Mesenchymal stem cell (in vitro differentiated cells and primary cell): Measurements from ENCODE around the gene TCTN2.

ENCODE experiments used
- DNase-seq: peaks from one replicate; pipeline ENCODE4 v3.0.0-alpha.2; 2013
- H2AFZ ChIP-seq: one replicate; pipeline ENCODE4 v1.6.1; 2013; ENCODE audit warnings: low read depth, mild to moderate bottlenecking, control low read depth, inconsistent platforms, low read length, moderate library complexity
- H2AK5ac ChIP-seq: 2 replicates; pipeline ENCODE4 v1.6.1; 2013; ENCODE audit warnings: low read length, moderate library complexity, mild to moderate bottlenecking, inconsistent platforms; ENCODE audit not compliant: severe bottlenecking
- H2BK120ac ChIP-seq: one replicate; pipeline ENCODE4 v1.6.1; 2013; ENCODE audit warnings: low read depth, mild to moderate bottlenecking, inconsistent platforms, low read length, moderate library complexity
- H2BK12ac ChIP-seq, 2 experiments: one replicate each; pipeline ENCODE4 v1.6.1; 2013; ENCODE audit warnings: inconsistent platforms in 2 of 2, low read length in 2 of 2, mild to moderate bottlenecking in 2 of 2, moderate library complexity in 2 of 2, control low read depth in 1 of 2
- H2BK15ac ChIP-seq: one replicate; pipeline ENCODE4 v1.6.1; 2013; ENCODE audit warnings: mild to moderate bottlenecking, low read depth, inconsistent platforms; ENCODE audit not compliant: poor library complexity, severe bottlenecking
- H2BK5ac ChIP-seq: 2 replicates; pipeline ENCODE4 v1.6.1; 2013; ENCODE audit warnings: low read depth, mild to moderate bottlenecking, low read length, control low read depth, inconsistent platforms; ENCODE audit not compliant: poor library complexity, severe bottlenecking
- H3K14ac ChIP-seq, 2 experiments: one replicate each; pipeline ENCODE4 v1.6.1; 2013; ENCODE audit warnings: inconsistent platforms in 2 of 2, low read length in 2 of 2, control low read depth in 1 of 2, mild to moderate bottlenecking in 1 of 2, moderate library complexity in 1 of 2
- H3K18ac ChIP-seq, 2 experiments: one replicate each; pipeline ENCODE4 v1.6.1; 2013; ENCODE audit warnings: inconsistent platforms in 2 of 2, low read length in 2 of 2, control low read depth in 1 of 2, low read depth in 1 of 2, mild to moderate bottlenecking in 1 of 2
- H3K23ac ChIP-seq, 2 experiments: one replicate each; pipeline ENCODE4 v1.6.1; 2013; ENCODE audit warnings: inconsistent platforms in 2 of 2, low read length in 2 of 2, mild to moderate bottlenecking in 2 of 2, moderate library complexity in 2 of 2, control low read depth in 1 of 2
- H3K27ac ChIP-seq: 2 replicates; pipeline ENCODE4 v1.5.1; 2013; ENCODE audit warnings: mild to moderate bottlenecking, moderate library complexity, low read length, control low read depth, inconsistent platforms; ENCODE audit not compliant: poor library complexity, severe bottlenecking
- H3K27me3 ChIP-seq, 2 experiments: 2 replicates each; pipeline versions ENCODE4 v1.6.1 to v1.7.0; 2013; ENCODE audit warnings: low read length in 2 of 2, mild to moderate bottlenecking in 2 of 2, moderate library complexity in 2 of 2, control low read depth in 1 of 2, inconsistent platforms in 1 of 2; ENCODE audit not compliant: control insufficient read depth in 1 of 2, insufficient read depth in 1 of 2
- H3K36me3 ChIP-seq, 2 experiments: 2 replicates each; pipeline versions ENCODE4 v1.6.1 to v1.7.0; 2013; ENCODE audit warnings: low read length in 2 of 2, control low read depth in 1 of 2, inconsistent platforms in 1 of 2, low read depth in 1 of 2, mild to moderate bottlenecking in 1 of 2; ENCODE audit not compliant: insufficient read depth in 2 of 2, control insufficient read depth in 1 of 2
- H3K4ac ChIP-seq, 2 experiments: one replicate each; pipeline ENCODE4 v1.6.1; 2013; ENCODE audit warnings: inconsistent platforms in 2 of 2, low read length in 2 of 2, mild to moderate bottlenecking in 2 of 2, moderate library complexity in 2 of 2, control low read depth in 1 of 2, low read depth in 1 of 2
- H3K4me1 ChIP-seq: 2 replicates; pipeline ENCODE4 v1.6.1; 2013; ENCODE audit warnings: low read depth, low read length, control low read depth; ENCODE audit not compliant: control insufficient read depth, insufficient read depth
- H3K4me2 ChIP-seq: 2 replicates; pipeline ENCODE4 v1.6.1; 2013; ENCODE audit warnings: low read length, mild to moderate bottlenecking, inconsistent platforms; ENCODE audit not compliant: poor library complexity, severe bottlenecking
- H3K4me3 ChIP-seq, 2 experiments: 2 replicates each; pipeline versions ENCODE4 v1.5.1 to v1.7.0; 2013; ENCODE audit warnings: low read length in 2 of 2, mild to moderate bottlenecking in 2 of 2, control low read depth in 1 of 2, low read depth in 1 of 2; ENCODE audit not compliant: insufficient read depth in 1 of 2
- H3K79me1 ChIP-seq: replicated peaks from 2 replicates; pipeline ENCODE4 v1.6.1; 2013; ENCODE audit warnings: mild to moderate bottlenecking, control low read depth, low read length, inconsistent platforms; ENCODE audit not compliant: poor library complexity, severe bottlenecking
- H3K9ac ChIP-seq: 2 replicates; pipeline ENCODE4 v1.7.0; 2013; ENCODE audit warnings: mild to moderate bottlenecking, low read length, moderate library complexity
- H3K9me3 ChIP-seq: 2 replicates; pipeline ENCODE4 v1.7.0; 2013; ENCODE audit warnings: mild to moderate bottlenecking, low read length; ENCODE audit not compliant: control insufficient read depth
- H4K8ac ChIP-seq: one replicate; pipeline ENCODE4 v1.6.1; 2013; ENCODE audit warnings: inconsistent platforms, mild to moderate bottlenecking, low read length, moderate library complexity
- H4K91ac ChIP-seq: one replicate; pipeline ENCODE4 v1.6.1; 2013; ENCODE audit warnings: mild to moderate bottlenecking, low read length, inconsistent platforms
- WGBS: methylation state at CpG from one replicate; pipeline ENCODE4 v1.1.7; 2013; ENCODE audit warnings: mixed read lengths; 5-methylcytosine and 5-hydroxymethylcytosine counted together

Gene TCTN2

GRCh38 chr12:123713398-123713797 lies 42.5 kb downstream of the TCTN2 start:
- Histone ChIP-seq H3K4me2 (peak overlapping the region; percentile 81), H3K23ac (no peak overlapping the region), H2BK120ac (no peak overlapping the region), H3K9ac (peak overlapping the region; percentile 87), H3K4me3 (peak overlapping the region in 1 of 2 experiments; percentile 90), H4K8ac (no peak overlapping the region), H2AK5ac (no peak overlapping the region), H3K4ac (no peak overlapping the region), H3K27me3 (no peaks in the 10 kb centered on the region), H2BK5ac (no peak overlapping the region), H4K91ac (no peak overlapping the region), H3K36me3 (peaks cover 0 to 2% of the 10 kb centered on the region in 2 experiments), H3K14ac (no peak overlapping the region), H3K9me3 (no peaks in the 10 kb centered on the region), H3K4me1 (peaks cover 12% of the 10 kb centered on the region), H2BK12ac (no peak overlapping the region), H3K79me1 (peaks cover 23% of the 10 kb centered on the region), H3K27ac (no peak overlapping the region), H3K18ac (no peak overlapping the region), H2BK15ac (no peak overlapping the region), H2AFZ (no peak overlapping the region)
- WGBS, result 48% methylated on average over 6 of the region's 6 CpGs
- DNase-seq, result peak; percentile 27

- H3K4me1 ChIP-seq, result peaks cover 12% of the 10 kb centered on the region
- no peak overlapping the region for H2BK120ac ChIP-seq
- no peak overlapping the region for H2BK5ac ChIP-seq
- peak overlapping the region in 1 of 2 experiments; percentile 90 for H3K4me3 ChIP-seq
- no peak overlapping the region for H4K91ac ChIP-seq
- no peak overlapping the region for H3K4me2 ChIP-seq
- peaks cover 0 to 3% of the 10 kb centered on the region in 2 experiments for H3K36me3 ChIP-seq
- peak overlapping the region; percentile 87 for H3K9ac ChIP-seq
- H2BK12ac ChIP-seq, result no peak overlapping the region
- no peak overlapping the region for H2AFZ ChIP-seq
- no peak overlapping the region for H3K27ac ChIP-seq
- peaks cover 24% of the 10 kb centered on the region for H3K79me1 ChIP-seq
- no peak overlapping the region for H3K18ac ChIP-seq
- no peaks in the 10 kb centered on the region for H3K27me3 ChIP-seq
- H3K23ac ChIP-seq, result no peak overlapping the region
- H3K9me3 ChIP-seq, result no peaks in the 10 kb centered on the region
- no peak overlapping the region for H2BK15ac ChIP-seq
- no peak overlapping the region for H4K8ac ChIP-seq
- no peak for DNase-seq
- H2AK5ac ChIP-seq, result no peak overlapping the region
- no peak overlapping the region for H3K14ac ChIP-seq
- WGBS, result 93% methylated on average over 10 of the region's 10 CpGs
- no peak overlapping the region for H3K4ac ChIP-seq
Observed at GRCh38 chr12:123713823-123714585, 43.1 kb downstream of the TCTN2 start.

GRCh38 chr12:123715195-123715594 lies 44.3 kb downstream of the TCTN2 start:
- Histone ChIP-seq H3K18ac (no peak overlapping the region), H2BK120ac (no peak overlapping the region), H3K36me3 (peaks cover 5 to 11% of the 10 kb centered on the region in 2 experiments), H2AK5ac (no peak overlapping the region), H3K4me3 (no peak overlapping the region), H3K27me3 (no peaks in the 10 kb centered on the region), H3K4me1 (peaks cover 12% of the 10 kb centered on the region), H2BK12ac (no peak overlapping the region), H4K8ac (no peak overlapping the region), H3K23ac (no peak overlapping the region), H3K79me1 (peaks cover 32% of the 10 kb centered on the region), H4K91ac (no peak overlapping the region), H3K9me3 (no peaks in the 10 kb centered on the region), H3K27ac (no peak overlapping the region), H3K4me2 (no peak overlapping the region), H3K9ac (no peak overlapping the region), H3K14ac (no peak overlapping the region), H2BK5ac (no peak overlapping the region), H3K4ac (no peak overlapping the region), H2BK15ac (no peak overlapping the region), H2AFZ (no peak overlapping the region)
- no CpG with 5 or more reads among the region's 2 CpGs for WGBS
- no peak for DNase-seq

DNA sequence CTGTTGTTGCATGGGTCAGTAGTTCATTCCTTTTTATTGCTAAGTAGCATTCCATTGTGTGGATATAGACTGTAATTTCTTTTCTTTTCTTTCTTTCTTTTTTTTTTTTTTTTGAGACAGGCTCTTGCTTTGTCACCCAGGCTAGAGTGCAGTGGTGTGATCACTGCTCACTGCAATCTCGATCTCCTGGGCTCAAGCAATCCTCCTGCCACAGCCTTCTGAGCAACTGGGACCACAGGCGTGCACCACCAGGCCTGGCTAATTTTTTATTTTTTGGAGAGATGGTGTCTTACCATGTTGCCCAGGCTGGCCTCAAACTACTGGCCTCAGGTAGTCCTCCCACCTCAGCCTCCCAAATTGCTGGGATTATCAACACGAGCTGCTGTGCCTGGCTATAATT lies 46.4 kb downstream of the TCTN2 start:
- H2AFZ ChIP-seq, result no peak overlapping the region
- H2AK5ac ChIP-seq, result peak overlapping the region; percentile 62
- no peak overlapping the region for H3K4me3 ChIP-seq
- H3K4ac ChIP-seq, result no peak overlapping the region
- WGBS, result 100% methylated on average over 2 of the region's 3 CpGs
- no peak overlapping the region for H4K8ac ChIP-seq
- H2BK5ac ChIP-seq, result no peak overlapping the region
- no peaks in the 10 kb centered on the region for H3K9me3 ChIP-seq
- H3K23ac ChIP-seq, result no peak overlapping the region
- H2BK120ac ChIP-seq, result no peak overlapping the region
- H3K27me3 ChIP-seq, result no peaks in the 10 kb centered on the region
- no peak overlapping the region for H2BK15ac ChIP-seq
- H3K36me3 ChIP-seq, result peaks cover 10 to 32% of the 10 kb centered on the region in 2 experiments
- H3K4me1 ChIP-seq, result peaks cover 11% of the 10 kb centered on the region
- no peak overlapping the region for H2BK12ac ChIP-seq
- no peak overlapping the region for H3K14ac ChIP-seq
- H3K18ac ChIP-seq, result no peak overlapping the region
- DNase-seq, result no peak
- H3K9ac ChIP-seq, result no peak overlapping the region
- no peak overlapping the region for H3K27ac ChIP-seq
- peaks cover 36% of the 10 kb centered on the region for H3K79me1 ChIP-seq
- H3K4me2 ChIP-seq, result no peak overlapping the region
- no peak overlapping the region for H4K91ac ChIP-seq
